HEK293 (cell line): ENCODE data around the gene PLK4.

Source experiments
- CTCF ChIA-PET: fragments of 350-600 bp; formaldehyde crosslinking; extraction: SDS; loops from one replicate; lab custom pipeline; 2021; ENCODE audit warnings: antibody characterized with exemption; lab: Yijun Ruan, JAX
- POLR2A ChIA-PET: fragments of 300-600 bp; formaldehyde crosslinking; extraction: SDS; loops from one replicate; lab custom pipeline; 2020; ENCODE audit warnings: antibody characterized with exemption, inconsistent platforms; lab: Yijun Ruan, JAX
- H3K27ac ChIP-seq: fragments of 200-500 bp; sonication (Bioruptor generic); 2 replicates; pipeline ENCODE4 v1.5.1; 2014; ENCODE audit warnings: low read depth, low read length, control low read depth, inconsistent platforms; ENCODE audit errors: extremely low read depth
- H3K36me3 ChIP-seq, 2 experiments: fragments of 200-500 bp in 1 of 2; sonication (Bioruptor generic) in 1 of 2; 1 replicate in 1 of 2; 2 replicates in 1 of 2; pipeline ENCODE4 v1.5.1; 2014 to 2017; ENCODE audit warnings: inconsistent platforms in 2 of 2, low read length in 2 of 2; ENCODE audit not compliant: control insufficient read depth in 2 of 2, insufficient read depth in 1 of 2
- H3K4me1 ChIP-seq: fragments of 200-500 bp; sonication (Bioruptor generic); 2 replicates; pipeline ENCODE4 v1.5.1; 2014; ENCODE audit warnings: mild to moderate bottlenecking, low read length, inconsistent platforms; ENCODE audit not compliant: control insufficient read depth, insufficient read depth
- H3K4me3 ChIP-seq: 2 replicates; pipeline ENCODE4 v1.5.1; 2011; ENCODE audit warnings: low read depth, mild to moderate bottlenecking, control low read depth, low read length, moderate library complexity
- H3K9me3 ChIP-seq: fragments of 200-500 bp; sonication (Bioruptor generic); 2 replicates; pipeline ENCODE4 v1.5.1; 2014; ENCODE audit warnings: low read depth, low read length, inconsistent platforms; ENCODE audit not compliant: control insufficient read depth, insufficient read depth
- GLIS1 ChIP-seq: fragments of 450-650 bp; formaldehyde crosslinking; IDR thresholded peaks from 2 replicates; pipeline ENCODE4 v1.5.1; 2016; ENCODE audit warnings: missing biosample characterization, missing genetic modification characterization
- KLF10 ChIP-seq: fragments of 450-650 bp; IDR thresholded peaks from 2 replicates; pipeline ENCODE4 v1.5.1; 2018; ENCODE audit warnings: missing biosample characterization, mild to moderate bottlenecking, missing genetic modification characterization
- SALL2 ChIP-seq: fragments of 450-650 bp; formaldehyde crosslinking; IDR thresholded peaks from 2 replicates; pipeline ENCODE4 v1.5.0; 2017; ENCODE audit warnings: missing biosample characterization, mild to moderate bottlenecking, missing genetic modification characterization, borderline replicate concordance
- SCRT2 ChIP-seq: fragments of 450-650 bp; formaldehyde crosslinking; IDR thresholded peaks from 2 replicates; pipeline ENCODE4 v1.5.1; 2016; ENCODE audit warnings: missing biosample characterization, missing genetic modification characterization
- ZNF121 ChIP-seq: fragments of 450-650 bp; formaldehyde crosslinking; IDR thresholded peaks from 2 replicates; pipeline ENCODE4 v1.5.1; 2016; ENCODE audit warnings: missing biosample characterization, missing genetic modification characterization
- ZNF132 ChIP-seq: fragments of 450-650 bp; formaldehyde crosslinking; IDR thresholded peaks from 2 replicates; pipeline ENCODE4 v1.5.1; 2017; ENCODE audit warnings: missing biosample characterization, missing genetic modification characterization, borderline replicate concordance
- ZNF16 ChIP-seq: fragments of 450-650 bp; formaldehyde crosslinking; IDR thresholded peaks from 2 replicates; pipeline ENCODE4 v1.5.1; 2016; ENCODE audit warnings: low read depth, missing biosample characterization, missing genetic modification characterization
- ZNF341 ChIP-seq: fragments of 450-650 bp; formaldehyde crosslinking; IDR thresholded peaks from 2 replicates; pipeline ENCODE4; 2016; ENCODE audit warnings: low read depth, missing biosample characterization, missing genetic modification characterization
- ZNF354C ChIP-seq: fragments of 450-650 bp; formaldehyde crosslinking; IDR thresholded peaks from 2 replicates; pipeline ENCODE4 v1.5.1; 2016; ENCODE audit warnings: missing biosample characterization, missing genetic modification characterization, low read depth, borderline replicate concordance
- ZNF366 ChIP-seq: fragments of 450-650 bp; formaldehyde crosslinking; conservative IDR thresholded peaks from 2 replicates; pipeline ENCODE4 v1.5.1; 2016; ENCODE audit warnings: missing biosample characterization, missing genetic modification characterization
- ZNF423 ChIP-seq: fragments of 450-650 bp; formaldehyde crosslinking; IDR thresholded peaks from 2 replicates; pipeline ENCODE4 v1.5.1; 2016; ENCODE audit warnings: missing biosample characterization, missing genetic modification characterization
- ZSCAN30 ChIP-seq: fragments of 450-650 bp; IDR thresholded peaks from 2 replicates; pipeline ENCODE4 v1.5.1; 2018; ENCODE audit warnings: missing biosample characterization, mild to moderate bottlenecking, missing genetic modification characterization, moderate library complexity
- TF ChIP-seq, protein P1 (sequence below): fragments of 450-650 bp; formaldehyde crosslinking; IDR thresholded peaks from 2 replicates; pipeline ENCODE4 v1.5.1; 2017; ENCODE audit warnings: missing biosample characterization, missing genetic modification characterization
- TF ChIP-seq, protein P2 (sequence below): fragments of 450-650 bp; formaldehyde crosslinking; IDR thresholded peaks from 2 replicates; pipeline ENCODE4 v1.5.1; 2017; ENCODE audit warnings: missing biosample characterization, missing genetic modification characterization
- TF ChIP-seq, protein P3 (sequence below): fragments of 450-650 bp; formaldehyde crosslinking; IDR thresholded peaks from 2 replicates; pipeline ENCODE4 v1.5.1; 2016; ENCODE audit warnings: missing biosample characterization, missing genetic modification characterization
- TF ChIP-seq, protein P4 (sequence below): fragments of 450-650 bp; formaldehyde crosslinking; IDR thresholded peaks from 2 replicates; pipeline ENCODE4 v1.5.1; 2016; ENCODE audit warnings: missing biosample characterization, missing genetic modification characterization
- TF ChIP-seq, protein P5 (sequence below): fragments of 450-650 bp; formaldehyde crosslinking; IDR thresholded peaks from 2 replicates; pipeline ENCODE4 v1.5.1; 2016; ENCODE audit warnings: missing biosample characterization, missing genetic modification characterization
- TF ChIP-seq, protein P6 (sequence below): fragments of 450-650 bp; formaldehyde crosslinking; IDR thresholded peaks from 2 replicates; pipeline ENCODE4 v1.5.1; 2016; ENCODE audit warnings: missing biosample characterization, missing genetic modification characterization, borderline replicate concordance

Gene PLK4

DNA sequence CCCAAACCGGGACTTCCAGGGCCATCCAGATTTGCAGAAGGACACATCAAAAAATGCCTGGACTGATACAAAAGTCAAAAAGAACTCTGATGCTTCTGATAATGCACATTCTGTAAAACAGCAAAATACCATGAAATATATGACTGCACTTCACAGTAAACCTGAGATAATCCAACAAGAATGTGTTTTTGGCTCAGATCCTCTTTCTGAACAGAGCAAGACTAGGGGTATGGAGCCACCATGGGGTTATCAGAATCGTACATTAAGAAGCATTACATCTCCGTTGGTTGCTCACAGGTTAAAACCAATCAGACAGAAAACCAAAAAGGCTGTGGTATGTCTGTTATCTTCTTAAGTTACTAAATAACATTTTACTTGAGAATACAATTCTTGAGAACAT lies 9.2 kb downstream of the PLK4 start:
- POLR2A ChIA-PET, result interaction anchor here (1.9 kb wide), 1 partner anchor 9 kb away, joined by 7 read pairs; the partner anchor contains the start of gene PLK4
- no peaks in the 10 kb centered on the region for H3K4me1 ChIP-seq
- H3K4me3 ChIP-seq, result no peak overlapping the region
- CTCF ChIA-PET, result no interaction called here
- peaks cover 16 to 77% of the 10 kb centered on the region in 2 experiments for H3K36me3 ChIP-seq
- TF ChIP-seq, protein P1, sequence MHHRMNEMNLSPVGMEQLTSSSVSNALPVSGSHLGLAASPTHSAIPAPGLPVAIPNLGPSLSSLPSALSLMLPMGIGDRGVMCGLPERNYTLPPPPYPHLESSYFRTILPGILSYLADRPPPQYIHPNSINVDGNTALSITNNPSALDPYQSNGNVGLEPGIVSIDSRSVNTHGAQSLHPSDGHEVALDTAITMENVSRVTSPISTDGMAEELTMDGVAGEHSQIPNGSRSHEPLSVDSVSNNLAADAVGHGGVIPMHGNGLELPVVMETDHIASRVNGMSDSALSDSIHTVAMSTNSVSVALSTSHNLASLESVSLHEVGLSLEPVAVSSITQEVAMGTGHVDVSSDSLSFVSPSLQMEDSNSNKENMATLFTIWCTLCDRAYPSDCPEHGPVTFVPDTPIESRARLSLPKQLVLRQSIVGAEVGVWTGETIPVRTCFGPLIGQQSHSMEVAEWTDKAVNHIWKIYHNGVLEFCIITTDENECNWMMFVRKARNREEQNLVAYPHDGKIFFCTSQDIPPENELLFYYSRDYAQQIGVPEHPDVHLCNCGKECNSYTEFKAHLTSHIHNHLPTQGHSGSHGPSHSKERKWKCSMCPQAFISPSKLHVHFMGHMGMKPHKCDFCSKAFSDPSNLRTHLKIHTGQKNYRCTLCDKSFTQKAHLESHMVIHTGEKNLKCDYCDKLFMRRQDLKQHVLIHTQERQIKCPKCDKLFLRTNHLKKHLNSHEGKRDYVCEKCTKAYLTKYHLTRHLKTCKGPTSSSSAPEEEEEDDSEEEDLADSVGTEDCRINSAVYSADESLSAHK (tag by site-specific recombination), result no peak
- TF ChIP-seq, protein P2, sequence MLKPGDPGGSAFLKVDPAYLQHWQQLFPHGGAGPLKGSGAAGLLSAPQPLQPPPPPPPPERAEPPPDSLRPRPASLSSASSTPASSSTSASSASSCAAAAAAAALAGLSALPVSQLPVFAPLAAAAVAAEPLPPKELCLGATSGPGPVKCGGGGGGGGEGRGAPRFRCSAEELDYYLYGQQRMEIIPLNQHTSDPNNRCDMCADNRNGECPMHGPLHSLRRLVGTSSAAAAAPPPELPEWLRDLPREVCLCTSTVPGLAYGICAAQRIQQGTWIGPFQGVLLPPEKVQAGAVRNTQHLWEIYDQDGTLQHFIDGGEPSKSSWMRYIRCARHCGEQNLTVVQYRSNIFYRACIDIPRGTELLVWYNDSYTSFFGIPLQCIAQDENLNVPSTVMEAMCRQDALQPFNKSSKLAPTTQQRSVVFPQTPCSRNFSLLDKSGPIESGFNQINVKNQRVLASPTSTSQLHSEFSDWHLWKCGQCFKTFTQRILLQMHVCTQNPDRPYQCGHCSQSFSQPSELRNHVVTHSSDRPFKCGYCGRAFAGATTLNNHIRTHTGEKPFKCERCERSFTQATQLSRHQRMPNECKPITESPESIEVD (tag by site-specific recombination), result peak; percentile 28; the same call in 1 of the 2 replicates
- H3K9me3 ChIP-seq, result no peaks in the 10 kb centered on the region
- H3K27ac ChIP-seq, result no peak overlapping the region

DNA sequence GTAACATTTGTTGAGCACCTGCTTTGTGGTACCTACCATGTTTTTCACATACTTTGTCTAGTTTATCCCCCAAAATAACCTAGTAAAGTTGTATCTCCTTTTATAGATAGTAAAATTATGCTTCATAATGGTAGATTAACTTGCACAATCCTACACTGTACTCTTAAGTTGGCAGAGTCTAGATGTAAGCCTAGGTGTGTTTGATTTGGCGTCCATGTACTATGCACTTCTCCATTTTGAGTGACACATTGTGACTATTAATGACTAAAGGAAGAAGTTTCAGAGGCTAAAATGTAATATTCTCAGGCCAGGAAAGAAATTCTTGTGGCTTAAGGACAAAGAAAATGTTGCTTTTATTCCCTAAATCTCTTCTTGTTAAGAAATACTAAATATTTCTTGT lies 15.4 kb downstream of the PLK4 start:
- Histone ChIP-seq H3K9me3 (no peaks in the 10 kb centered on the region), H3K4me1 (no peaks in the 10 kb centered on the region), H3K4me3 (no peak overlapping the region), H3K36me3 (peaks cover 18 to 66% of the 10 kb centered on the region in 2 experiments), H3K27ac (no peak overlapping the region)
- POLR2A ChIA-PET, result interaction anchor here (0.7 kb wide), 1 partner anchor 165 kb away, joined by 5 read pairs; the partner anchor contains the start of gene LARP1B
- TF ChIP-seq, protein P3, sequence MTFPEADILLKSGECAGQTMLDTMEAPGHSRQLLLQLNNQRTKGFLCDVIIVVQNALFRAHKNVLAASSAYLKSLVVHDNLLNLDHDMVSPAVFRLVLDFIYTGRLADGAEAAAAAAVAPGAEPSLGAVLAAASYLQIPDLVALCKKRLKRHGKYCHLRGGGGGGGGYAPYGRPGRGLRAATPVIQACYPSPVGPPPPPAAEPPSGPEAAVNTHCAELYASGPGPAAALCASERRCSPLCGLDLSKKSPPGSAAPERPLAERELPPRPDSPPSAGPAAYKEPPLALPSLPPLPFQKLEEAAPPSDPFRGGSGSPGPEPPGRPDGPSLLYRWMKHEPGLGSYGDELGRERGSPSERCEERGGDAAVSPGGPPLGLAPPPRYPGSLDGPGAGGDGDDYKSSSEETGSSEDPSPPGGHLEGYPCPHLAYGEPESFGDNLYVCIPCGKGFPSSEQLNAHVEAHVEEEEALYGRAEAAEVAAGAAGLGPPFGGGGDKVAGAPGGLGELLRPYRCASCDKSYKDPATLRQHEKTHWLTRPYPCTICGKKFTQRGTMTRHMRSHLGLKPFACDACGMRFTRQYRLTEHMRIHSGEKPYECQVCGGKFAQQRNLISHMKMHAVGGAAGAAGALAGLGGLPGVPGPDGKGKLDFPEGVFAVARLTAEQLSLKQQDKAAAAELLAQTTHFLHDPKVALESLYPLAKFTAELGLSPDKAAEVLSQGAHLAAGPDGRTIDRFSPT, result no peak
- TF ChIP-seq SALL2 (tag by site-specific recombination), result no peak
- no peak for TF ChIP-seq ZNF366
- TF ChIP-seq ZSCAN30 (tag by site-specific recombination), result no peak
- TF ChIP-seq ZNF354C (tag by site-specific recombination), result no peak
- no peak for TF ChIP-seq ZNF132 (tag by site-specific recombination)
- TF ChIP-seq SCRT2, result no peak
- TF ChIP-seq, protein P4, sequence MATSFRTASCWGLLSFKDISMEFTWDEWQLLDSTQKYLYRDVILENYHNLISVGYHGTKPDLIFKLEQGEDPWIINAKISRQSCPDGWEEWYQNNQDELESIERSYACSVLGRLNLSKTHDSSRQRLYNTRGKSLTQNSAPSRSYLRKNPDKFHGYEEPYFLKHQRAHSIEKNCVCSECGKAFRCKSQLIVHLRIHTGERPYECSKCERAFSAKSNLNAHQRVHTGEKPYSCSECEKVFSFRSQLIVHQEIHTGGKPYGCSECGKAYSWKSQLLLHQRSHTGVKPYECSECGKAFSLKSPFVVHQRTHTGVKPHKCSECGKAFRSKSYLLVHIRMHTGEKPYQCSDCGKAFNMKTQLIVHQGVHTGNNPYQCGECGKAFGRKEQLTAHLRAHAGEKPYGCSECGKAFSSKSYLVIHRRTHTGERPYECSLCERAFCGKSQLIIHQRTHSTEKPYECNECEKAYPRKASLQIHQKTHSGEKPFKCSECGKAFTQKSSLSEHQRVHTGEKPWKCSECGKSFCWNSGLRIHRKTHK (tag by site-specific recombination), result no peak
- TF ChIP-seq ZNF423 (tag by site-specific recombination), result no peak
- TF ChIP-seq GLIS1 (tag by site-specific recombination), result no peak
- no peak for TF ChIP-seq KLF10 (tag by site-specific recombination)
- TF ChIP-seq ZNF16, result no peak
- TF ChIP-seq, protein P5, sequence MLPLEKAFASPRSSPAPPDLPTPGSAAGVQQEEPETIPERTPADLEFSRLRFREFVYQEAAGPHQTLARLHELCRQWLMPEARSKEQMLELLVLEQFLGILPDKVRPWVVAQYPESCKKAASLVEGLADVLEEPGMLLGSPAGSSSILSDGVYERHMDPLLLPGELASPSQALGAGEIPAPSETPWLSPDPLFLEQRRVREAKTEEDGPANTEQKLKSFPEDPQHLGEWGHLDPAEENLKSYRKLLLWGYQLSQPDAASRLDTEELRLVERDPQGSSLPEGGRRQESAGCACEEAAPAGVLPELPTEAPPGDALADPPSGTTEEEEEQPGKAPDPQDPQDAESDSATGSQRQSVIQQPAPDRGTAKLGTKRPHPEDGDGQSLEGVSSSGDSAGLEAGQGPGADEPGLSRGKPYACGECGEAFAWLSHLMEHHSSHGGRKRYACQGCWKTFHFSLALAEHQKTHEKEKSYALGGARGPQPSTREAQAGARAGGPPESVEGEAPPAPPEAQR (tag by site-specific recombination), result no peak
- no peak for TF ChIP-seq ZNF121
- TF ChIP-seq, protein P6, sequence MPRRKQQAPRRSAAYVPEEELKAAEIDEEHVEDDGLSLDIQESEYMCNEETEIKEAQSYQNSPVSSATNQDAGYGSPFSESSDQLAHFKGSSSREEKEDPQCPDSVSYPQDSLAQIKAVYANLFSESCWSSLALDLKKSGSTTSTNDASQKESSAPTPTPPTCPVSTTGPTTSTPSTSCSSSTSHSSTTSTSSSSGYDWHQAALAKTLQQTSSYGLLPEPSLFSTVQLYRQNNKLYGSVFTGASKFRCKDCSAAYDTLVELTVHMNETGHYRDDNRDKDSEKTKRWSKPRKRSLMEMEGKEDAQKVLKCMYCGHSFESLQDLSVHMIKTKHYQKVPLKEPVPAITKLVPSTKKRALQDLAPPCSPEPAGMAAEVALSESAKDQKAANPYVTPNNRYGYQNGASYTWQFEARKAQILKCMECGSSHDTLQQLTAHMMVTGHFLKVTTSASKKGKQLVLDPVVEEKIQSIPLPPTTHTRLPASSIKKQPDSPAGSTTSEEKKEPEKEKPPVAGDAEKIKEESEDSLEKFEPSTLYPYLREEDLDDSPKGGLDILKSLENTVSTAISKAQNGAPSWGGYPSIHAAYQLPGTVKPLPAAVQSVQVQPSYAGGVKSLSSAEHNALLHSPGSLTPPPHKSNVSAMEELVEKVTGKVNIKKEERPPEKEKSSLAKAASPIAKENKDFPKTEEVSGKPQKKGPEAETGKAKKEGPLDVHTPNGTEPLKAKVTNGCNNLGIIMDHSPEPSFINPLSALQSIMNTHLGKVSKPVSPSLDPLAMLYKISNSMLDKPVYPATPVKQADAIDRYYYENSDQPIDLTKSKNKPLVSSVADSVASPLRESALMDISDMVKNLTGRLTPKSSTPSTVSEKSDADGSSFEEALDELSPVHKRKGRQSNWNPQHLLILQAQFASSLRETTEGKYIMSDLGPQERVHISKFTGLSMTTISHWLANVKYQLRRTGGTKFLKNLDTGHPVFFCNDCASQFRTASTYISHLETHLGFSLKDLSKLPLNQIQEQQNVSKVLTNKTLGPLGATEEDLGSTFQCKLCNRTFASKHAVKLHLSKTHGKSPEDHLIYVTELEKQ, result no peak
- no peak for TF ChIP-seq ZNF341 (tag by site-specific recombination)
- CTCF ChIA-PET, result no interaction called here
